C4-2B (cell line): ENCODE data around the gene PDGFA.

Source experiments
- CTCF ChIP-seq: fragments of 450-650 bp; conservative IDR thresholded peaks from 2 replicates; pipeline ENCODE4 v1.5.1; 2017; ENCODE audit warnings: mild to moderate bottlenecking
- ZFX ChIP-seq: fragments of 450-650 bp; IDR thresholded peaks from 2 replicates; pipeline ENCODE4 v1.6.1; 2017

- TF ChIP-seq CTCF (no peak), ZFX (no peak)
Observed at GRCh38 chr7:504221-505111, 15.2 kb downstream of the PDGFA start.
